ENCODE measurements around the gene MLH1. TPM values are rescaled to one million over a fixed set of nuclear protein-coding genes. Genes with fewer than 3 reads are reported as not detected.

The MLH1 gene
- total and polyA plus RNA-seq, 2 donors (not counting 1 experiment from before 2014, with no cell fraction given) = 34.4 to 62.3 TPM

GRCh38 chr3:37082317-37082716 lies 89.0 kb downstream of the MLH1 start:
- no peaks in the 10 kb centered on the region for H4K20me1 ChIP-seq (ENCODE audit: control insufficient read depth, extremely low read depth, insufficient read depth, low read length)

DNA sequence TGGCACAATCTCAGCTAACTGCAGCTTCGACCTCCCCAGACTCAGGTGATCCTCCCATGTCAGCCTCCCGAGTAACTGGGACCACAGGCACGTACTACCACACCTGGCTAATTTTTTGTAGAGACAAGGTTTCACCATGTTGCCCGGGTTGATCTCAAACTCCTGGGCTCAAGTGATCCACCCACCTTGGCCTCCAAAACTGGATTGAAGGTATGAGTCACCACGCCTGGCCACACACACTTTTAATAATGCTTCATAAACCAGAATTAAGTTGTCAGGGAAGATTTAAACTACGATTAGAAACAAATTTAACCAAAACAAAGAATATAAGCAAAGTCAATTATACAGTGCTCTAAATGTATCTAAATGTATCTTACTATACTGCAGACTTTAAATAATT lies 93.6 kb downstream of the MLH1 start:
- H2AFZ ChIP-seq (ENCODE audit: low read length) = no peak overlapping the region
- no peaks in the 10 kb centered on the region for H3K4me1 ChIP-seq (ENCODE audit: control insufficient read depth, extremely low read depth, insufficient read depth, low read length)
- no peak overlapping the region for H3K4me2 ChIP-seq (ENCODE audit: extremely low read depth, insufficient read depth, low read length)
- H3K4me3 ChIP-seq (replicated peaks in 1 of 4; ENCODE audit: control extremely low read depth in 1 of 4, insufficient read depth in 1 of 4, low read depth in 3 of 4, low read length in 4 of 4) = no peak overlapping the region
- no peaks in the 10 kb centered on the region for H4K20me1 ChIP-seq (ENCODE audit: control insufficient read depth, extremely low read depth, insufficient read depth, low read length)
- peak in 1 of 2 donors; percentile 29 for DNase-seq (ENCODE audit: low read depth in 2 of 2)
- TF ChIP-seq, protein P1, sequence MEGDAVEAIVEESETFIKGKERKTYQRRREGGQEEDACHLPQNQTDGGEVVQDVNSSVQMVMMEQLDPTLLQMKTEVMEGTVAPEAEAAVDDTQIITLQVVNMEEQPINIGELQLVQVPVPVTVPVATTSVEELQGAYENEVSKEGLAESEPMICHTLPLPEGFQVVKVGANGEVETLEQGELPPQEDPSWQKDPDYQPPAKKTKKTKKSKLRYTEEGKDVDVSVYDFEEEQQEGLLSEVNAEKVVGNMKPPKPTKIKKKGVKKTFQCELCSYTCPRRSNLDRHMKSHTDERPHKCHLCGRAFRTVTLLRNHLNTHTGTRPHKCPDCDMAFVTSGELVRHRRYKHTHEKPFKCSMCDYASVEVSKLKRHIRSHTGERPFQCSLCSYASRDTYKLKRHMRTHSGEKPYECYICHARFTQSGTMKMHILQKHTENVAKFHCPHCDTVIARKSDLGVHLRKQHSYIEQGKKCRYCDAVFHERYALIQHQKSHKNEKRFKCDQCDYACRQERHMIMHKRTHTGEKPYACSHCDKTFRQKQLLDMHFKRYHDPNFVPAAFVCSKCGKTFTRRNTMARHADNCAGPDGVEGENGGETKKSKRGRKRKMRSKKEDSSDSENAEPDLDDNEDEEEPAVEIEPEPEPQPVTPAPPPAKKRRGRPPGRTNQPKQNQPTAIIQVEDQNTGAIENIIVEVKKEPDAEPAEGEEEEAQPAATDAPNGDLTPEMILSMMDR (conservative IDR thresholded peaks at IDR 0.05 in 1 of 2, IDR thresholded peaks at IDR 0.05 in 1 of 2; ENCODE audit: low read depth in 1 of 2, low read length in 2 of 2) = no peak
- TF ChIP-seq EZH2 (IDR thresholded peaks at IDR 0.05; ENCODE audit: low read length, missing control alignments) = no peak
- no peak overlapping the region for H3K27ac ChIP-seq (ENCODE audit: insufficient read depth, low read length)
- no peaks in the 10 kb centered on the region for H3K9me3 ChIP-seq (ENCODE audit: control insufficient read depth, insufficient read depth, low read depth, low read length)
- peaks cover 3% of the 10 kb centered on the region for H3K36me3 ChIP-seq (ENCODE audit: control insufficient read depth, insufficient read depth, low read length)
- H3K79me2 ChIP-seq (ENCODE audit: control insufficient read depth, insufficient read depth, low read length) = peaks cover 2% of the 10 kb centered on the region
- H3K27me3 ChIP-seq (ENCODE audit: control insufficient read depth, insufficient read depth, low read length) = no peaks in the 10 kb centered on the region
- H3K9ac ChIP-seq (ENCODE audit: insufficient read depth, low read length) = no peak overlapping the region

More at GRCh38 chr3:37082317-37082716, 89.0 kb downstream of the MLH1 start:
- peaks cover 3% of the 10 kb centered on the region for H3K36me3 ChIP-seq (ENCODE audit: control insufficient read depth, insufficient read depth, low read length)
- H3K9ac ChIP-seq (ENCODE audit: insufficient read depth, low read length) = no peak overlapping the region
- peaks cover 2% of the 10 kb centered on the region for H3K79me2 ChIP-seq (ENCODE audit: control insufficient read depth, insufficient read depth, low read length)
- no peak overlapping the region for H2AFZ ChIP-seq (ENCODE audit: low read length)
- H3K4me2 ChIP-seq (ENCODE audit: extremely low read depth, insufficient read depth, low read length) = no peak overlapping the region
- no peak for DNase-seq (ENCODE audit: low read depth in 2 of 2)
- no peak overlapping the region for H3K4me3 ChIP-seq (replicated peaks in 1 of 4; ENCODE audit: control extremely low read depth in 1 of 4, insufficient read depth in 1 of 4, low read depth in 3 of 4, low read length in 4 of 4)
- TF ChIP-seq, protein P1 (conservative IDR thresholded peaks at IDR 0.05 in 1 of 2, IDR thresholded peaks at IDR 0.05 in 1 of 2; ENCODE audit: low read depth in 1 of 2, low read length in 2 of 2) = no peak
- TF ChIP-seq EZH2 (IDR thresholded peaks at IDR 0.05; ENCODE audit: low read length, missing control alignments) = no peak
- H3K4me1 ChIP-seq (ENCODE audit: control insufficient read depth, extremely low read depth, insufficient read depth, low read length) = no peaks in the 10 kb centered on the region
- no peaks in the 10 kb centered on the region for H3K27me3 ChIP-seq (ENCODE audit: control insufficient read depth, insufficient read depth, low read length)
- no peak overlapping the region for H3K27ac ChIP-seq (ENCODE audit: insufficient read depth, low read length)
- no peaks in the 10 kb centered on the region for H3K9me3 ChIP-seq (ENCODE audit: control insufficient read depth, insufficient read depth, low read depth, low read length)

DNA sequence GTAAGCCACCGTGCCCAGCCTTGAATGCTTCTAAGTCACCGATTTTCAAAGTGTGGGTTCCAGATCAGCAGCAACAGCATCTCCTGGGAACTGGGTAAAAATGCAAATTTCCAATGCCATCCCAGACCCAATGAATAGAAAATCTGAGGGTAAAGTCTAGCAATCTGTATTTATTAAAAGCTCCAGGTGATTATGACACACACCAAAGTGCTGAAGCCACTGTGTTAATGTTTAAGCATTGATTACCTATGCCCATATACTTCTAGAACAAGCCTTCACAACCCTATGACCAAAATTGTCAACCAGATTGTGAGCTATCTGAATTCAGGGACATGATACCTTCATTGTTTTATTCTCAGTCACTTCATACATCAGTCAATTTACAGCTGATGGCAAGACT lies 94.6 kb downstream of the MLH1 start:
- TF ChIP-seq EZH2 (IDR thresholded peaks at IDR 0.05; ENCODE audit: low read length, missing control alignments) = no peak
- TF ChIP-seq, protein P1 (conservative IDR thresholded peaks at IDR 0.05 in 1 of 2, IDR thresholded peaks at IDR 0.05 in 1 of 2; ENCODE audit: low read depth in 1 of 2, low read length in 2 of 2) = no peak
- no peaks in the 10 kb centered on the region for H3K9me3 ChIP-seq (ENCODE audit: control insufficient read depth, insufficient read depth, low read depth, low read length)
- peaks cover 3% of the 10 kb centered on the region for H3K36me3 ChIP-seq (ENCODE audit: control insufficient read depth, insufficient read depth, low read length)
- no peaks in the 10 kb centered on the region for H4K20me1 ChIP-seq (ENCODE audit: control insufficient read depth, extremely low read depth, insufficient read depth, low read length)
- DNase-seq (ENCODE audit: low read depth in 2 of 2) = no peak
- H3K4me3 ChIP-seq (replicated peaks in 1 of 4; ENCODE audit: control extremely low read depth in 1 of 4, insufficient read depth in 1 of 4, low read depth in 3 of 4, low read length in 4 of 4) = no peak overlapping the region
- no peak overlapping the region for H3K27ac ChIP-seq (ENCODE audit: insufficient read depth, low read length)
- H3K4me1 ChIP-seq (ENCODE audit: control insufficient read depth, extremely low read depth, insufficient read depth, low read length) = no peaks in the 10 kb centered on the region
- H2AFZ ChIP-seq (ENCODE audit: low read length) = no peak overlapping the region
- no peak overlapping the region for H3K4me2 ChIP-seq (ENCODE audit: extremely low read depth, insufficient read depth, low read length)
- H3K9ac ChIP-seq (ENCODE audit: insufficient read depth, low read length) = no peak overlapping the region
- H3K79me2 ChIP-seq (ENCODE audit: control insufficient read depth, insufficient read depth, low read length) = peaks cover 2% of the 10 kb centered on the region
- no peaks in the 10 kb centered on the region for H3K27me3 ChIP-seq (ENCODE audit: control insufficient read depth, insufficient read depth, low read length)

Data from fibroblast of lung (primary cell).